HG02642 (cell line): ENCODE results near the gene AMPH.

ENCODE experiments used
- ATAC-seq: cut with Tn5 transposase; IDR thresholded peaks from one replicate; pipeline ENCODE4 v1.9.1; 2021; ENCODE audit warnings: mild to moderate bottlenecking; ENCODE audit not compliant: unreplicated experiment, poor library complexity

AMPH gene

GRCh38 chr7:38477333-38477732 is 153.8 kb downstream of the AMPH start:
- no peak for ATAC-seq

GRCh38 chr7:38476764-38477163 is 154.4 kb downstream of the AMPH start:
- no peak for ATAC-seq

- ATAC-seq: no peak
Observed at GRCh38 chr7:38465956-38466355, 165.2 kb downstream of the AMPH start.

- peak; percentile 91 for ATAC-seq
Observed at GRCh38 chr7:38463277-38464225, 167.6 kb downstream of the AMPH start.

- ATAC-seq: no peak
Observed at GRCh38 chr7:38462819-38463218, 168.4 kb downstream of the AMPH start.

GRCh38 chr7:38461887-38462286 is 169.3 kb downstream of the AMPH start:
- no peak for ATAC-seq

- no peak for ATAC-seq
Observed at GRCh38 chr7:38453826-38454225, 177.3 kb downstream of the AMPH start.

- no peak for ATAC-seq
Observed at GRCh38 chr7:38453168-38453567, 178.0 kb downstream of the AMPH start.

- no peak for ATAC-seq
Observed at GRCh38 chr7:38452681-38453108, 178.5 kb downstream of the AMPH start.

- ATAC-seq: no peak
Observed at GRCh38 chr7:38451840-38452239, 179.3 kb downstream of the AMPH start.

GRCh38 chr7:38448584-38449234 is 182.5 kb downstream of the AMPH start:
- ATAC-seq: no peak

- no peak for ATAC-seq
Observed at GRCh38 chr7:38448054-38448453, 183.1 kb downstream of the AMPH start.

- ATAC-seq: no peak
Observed at GRCh38 chr7:38438970-38439369, 192.2 kb downstream of the AMPH start.

GRCh38 chr7:38432671-38433070 is 198.5 kb downstream of the AMPH start:
- no peak for ATAC-seq

GRCh38 chr7:38432080-38432479 is 199.1 kb downstream of the AMPH start:
- ATAC-seq: no peak

- no peak for ATAC-seq
Observed at GRCh38 chr7:38429057-38429456, 202.1 kb downstream of the AMPH start.

- no peak for ATAC-seq
Observed at GRCh38 chr7:38428041-38428440, 203.1 kb downstream of the AMPH start.

- no peak for ATAC-seq
Observed at GRCh38 chr7:38427279-38427955, 203.8 kb downstream of the AMPH start.

- no peak for ATAC-seq
Observed at GRCh38 chr7:38425509-38425908, 205.7 kb downstream of the AMPH start.

GRCh38 chr7:38424750-38425463 is 206.3 kb downstream of the AMPH start:
- no peak for ATAC-seq
